ENCODE data around the gene GRIP1.

- TF ChIP-seq ZNF274 (IDR thresholded peaks at IDR 0.05; ENCODE audit: low read depth, low read length) (no peak), YY1 (IDR thresholded peaks at IDR 0.05; ENCODE audit: insufficient read depth, insufficient read length) (no peak)
These were observed 130.4 kb downstream of the GRIP1 start for GRCh38 chr12:66548338-66549049.

All from NT2/D1 (cell line).